ENCODE measurements around the gene LRRC8A.
A peak's percentile ranks its signal among the peaks of the same experiment; 100 is the strongest.

Gene LRRC8A

GRCh38 chr9:128902351-128903078 lies 20.6 kb downstream of the LRRC8A start:
- peak; percentile 83 to 86 for DNase-seq

DNA sequence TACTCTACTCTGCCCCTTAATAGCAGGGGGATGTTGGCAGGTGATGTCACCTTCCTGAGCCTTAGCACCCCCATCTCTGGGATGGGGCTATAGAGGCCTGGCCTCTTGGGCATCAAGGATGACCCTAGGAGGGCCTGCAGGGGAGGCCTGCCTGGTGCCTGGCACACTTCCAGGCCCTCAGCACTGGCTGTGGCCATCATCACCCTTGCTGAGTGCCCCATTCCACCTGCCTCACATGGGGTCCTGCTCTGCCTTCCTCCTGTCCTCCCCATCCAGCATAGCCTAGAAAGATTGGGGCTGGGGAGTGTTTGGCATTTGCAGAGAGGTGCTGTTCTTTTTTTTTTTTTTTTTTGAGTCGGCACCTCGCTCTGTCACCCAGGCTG lies 21.1 kb downstream of the LRRC8A start:
- no peak for DNase-seq

GRCh38 chr9:128903871-128904620 lies 22.1 kb downstream of the LRRC8A start:
- no peak for DNase-seq

- no peak for DNase-seq
Measured at GRCh38 chr9:128905964-128906363, 24.0 kb downstream of the LRRC8A start.

- DNase-seq = no peak
Measured at GRCh38 chr9:128906741-128907140, 24.8 kb downstream of the LRRC8A start.

GRCh38 chr9:128908372-128908771 lies 26.4 kb downstream of the LRRC8A start:
- DNase-seq = no peak

DNA sequence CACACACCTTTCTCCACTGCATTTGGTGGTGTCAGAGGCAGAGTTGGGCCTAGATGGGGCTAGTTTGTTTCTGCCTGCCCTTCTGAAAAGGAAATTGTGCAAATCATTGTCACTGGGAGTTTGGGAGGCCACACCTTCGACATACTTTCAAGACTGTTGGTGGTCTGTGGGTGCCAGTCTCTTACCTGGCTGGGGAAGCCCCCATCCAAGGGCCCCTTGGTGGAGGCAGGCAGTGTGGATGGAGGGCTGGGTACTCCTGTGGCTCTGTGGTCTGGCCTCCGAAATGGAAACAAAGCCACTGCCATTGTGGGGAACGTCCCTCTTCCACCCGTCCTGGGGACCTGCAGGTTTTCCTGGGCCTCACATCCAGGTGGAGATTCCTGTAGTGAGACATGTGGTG lies 27.9 kb downstream of the LRRC8A start:
- no peak for DNase-seq

DNA sequence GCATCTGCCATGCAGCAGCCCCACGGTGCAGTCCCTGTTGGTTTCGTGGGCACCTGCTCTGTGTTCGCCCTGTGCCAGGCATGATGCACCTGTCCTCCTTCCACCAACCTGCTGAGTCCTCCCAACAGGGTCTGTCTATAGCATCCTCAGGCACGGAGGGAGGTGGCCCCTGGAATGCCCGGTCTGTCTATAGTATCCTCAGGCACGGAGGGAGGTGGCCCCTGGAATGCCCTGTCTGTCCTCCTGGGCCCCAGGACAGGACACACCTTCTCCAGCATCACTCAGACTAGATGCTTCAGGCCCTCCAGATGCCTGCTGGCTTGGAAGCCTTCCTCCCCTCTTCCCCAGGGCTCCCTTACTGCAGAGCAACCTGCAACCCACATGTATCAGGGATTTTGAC lies 29.0 kb downstream of the LRRC8A start:
- no peak for DNase-seq

- no peak for DNase-seq
Measured at GRCh38 chr9:128911529-128912035, 29.6 kb downstream of the LRRC8A start.

DNA sequence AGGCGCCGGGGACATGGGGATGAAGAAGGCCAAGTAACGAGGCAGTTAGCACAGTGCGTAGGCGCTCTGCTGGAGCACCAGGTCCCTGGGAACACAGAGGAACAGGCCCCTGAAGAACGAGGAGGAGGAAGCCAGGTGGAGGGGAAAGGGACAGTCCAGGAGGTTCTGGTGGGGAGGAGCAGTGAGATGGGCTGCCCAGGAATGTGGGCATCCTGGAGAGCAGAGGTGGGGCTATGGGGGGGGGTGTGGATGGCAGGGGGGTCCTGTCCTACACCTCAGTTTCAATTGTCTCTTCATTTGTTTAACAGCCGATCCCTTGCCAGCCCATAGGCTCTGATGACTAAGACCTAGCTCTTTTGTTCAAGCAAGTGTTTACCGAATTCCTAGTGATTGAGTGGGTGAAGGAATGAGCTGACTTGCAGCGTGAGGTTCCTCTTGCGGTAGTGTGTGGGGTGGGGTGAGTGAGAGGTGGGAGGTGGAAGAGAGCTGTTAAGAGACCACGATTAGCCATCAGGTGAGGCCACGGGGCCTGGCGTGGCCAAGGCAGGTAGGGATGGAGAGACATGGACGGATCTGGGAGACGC lies 30.4 kb downstream of the LRRC8A start:
- no peak for DNase-seq

GRCh38 chr9:128913048-128913900 lies 31.3 kb downstream of the LRRC8A start:
- DNase-seq = no peak

DNA sequence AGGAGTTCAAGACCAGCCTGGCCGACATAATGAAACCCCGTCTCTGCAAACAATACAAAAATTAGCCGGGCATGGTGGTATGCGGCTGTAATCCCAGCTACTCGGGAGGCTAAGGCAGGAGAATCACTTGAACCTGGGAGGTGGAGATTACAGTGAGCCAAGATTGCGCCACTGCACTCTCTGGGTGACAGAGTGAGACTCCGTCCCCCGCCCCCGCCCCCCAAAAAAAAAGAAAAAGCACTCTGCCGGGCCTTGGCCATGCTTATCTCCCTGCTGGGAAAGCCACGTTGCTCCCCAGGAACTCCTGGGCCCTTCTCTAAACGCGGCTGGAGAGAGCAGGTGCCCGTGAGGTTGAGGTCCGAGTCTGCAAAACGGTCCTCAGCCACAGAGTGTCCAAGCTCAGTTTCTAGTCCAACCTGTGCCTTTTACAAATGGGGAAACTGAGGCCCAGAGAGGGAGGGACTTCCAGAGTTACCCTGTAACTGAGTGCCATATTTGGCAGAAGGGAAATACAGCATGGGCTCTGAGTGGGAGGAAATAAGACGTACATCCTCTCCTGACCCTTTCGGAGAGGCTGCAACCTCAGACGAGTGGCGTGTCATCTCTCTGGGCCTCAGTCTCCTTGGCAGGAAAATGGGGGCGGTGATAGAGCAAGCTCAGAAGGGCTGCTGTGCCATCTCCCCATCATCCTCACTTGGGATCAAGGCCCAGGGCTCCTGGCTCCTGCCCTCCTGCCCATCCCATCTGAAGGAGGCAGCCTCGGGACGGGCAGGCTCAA lies 32.3 kb downstream of the LRRC8A start:
- no peak for DNase-seq

DNA sequence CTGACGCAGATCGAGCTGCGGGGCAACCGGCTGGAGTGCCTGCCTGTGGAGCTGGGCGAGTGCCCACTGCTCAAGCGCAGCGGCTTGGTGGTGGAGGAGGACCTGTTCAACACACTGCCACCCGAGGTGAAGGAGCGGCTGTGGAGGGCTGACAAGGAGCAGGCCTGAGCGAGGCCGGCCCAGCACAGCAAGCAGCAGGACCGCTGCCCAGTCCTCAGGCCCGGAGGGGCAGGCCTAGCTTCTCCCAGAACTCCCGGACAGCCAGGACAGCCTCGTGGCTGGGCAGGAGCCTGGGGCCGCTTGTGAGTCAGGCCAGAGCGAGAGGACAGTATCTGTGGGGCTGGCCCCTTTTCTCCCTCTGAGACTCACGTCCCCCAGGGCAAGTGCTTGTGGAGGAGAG lies 34.3 kb downstream of the LRRC8A start:
- DNase-seq = no peak

DNA sequence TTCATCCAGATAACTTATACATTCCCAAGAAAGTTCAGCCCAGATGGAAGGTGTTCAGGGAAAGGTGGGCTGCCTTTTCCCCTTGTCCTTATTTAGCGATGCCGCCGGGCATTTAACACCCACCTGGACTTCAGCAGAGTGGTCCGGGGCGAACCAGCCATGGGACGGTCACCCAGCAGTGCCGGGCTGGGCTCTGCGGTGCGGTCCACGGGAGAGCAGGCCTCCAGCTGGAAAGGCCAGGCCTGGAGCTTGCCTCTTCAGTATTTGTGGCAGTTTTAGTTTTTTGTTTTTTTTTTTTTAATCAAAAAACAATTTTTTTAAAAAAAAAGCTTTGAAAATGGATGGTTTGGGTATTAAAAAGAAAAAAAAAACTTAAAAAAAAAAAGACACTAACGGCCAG lies 34.8 kb downstream of the LRRC8A start:
- no peak for DNase-seq

DNA sequence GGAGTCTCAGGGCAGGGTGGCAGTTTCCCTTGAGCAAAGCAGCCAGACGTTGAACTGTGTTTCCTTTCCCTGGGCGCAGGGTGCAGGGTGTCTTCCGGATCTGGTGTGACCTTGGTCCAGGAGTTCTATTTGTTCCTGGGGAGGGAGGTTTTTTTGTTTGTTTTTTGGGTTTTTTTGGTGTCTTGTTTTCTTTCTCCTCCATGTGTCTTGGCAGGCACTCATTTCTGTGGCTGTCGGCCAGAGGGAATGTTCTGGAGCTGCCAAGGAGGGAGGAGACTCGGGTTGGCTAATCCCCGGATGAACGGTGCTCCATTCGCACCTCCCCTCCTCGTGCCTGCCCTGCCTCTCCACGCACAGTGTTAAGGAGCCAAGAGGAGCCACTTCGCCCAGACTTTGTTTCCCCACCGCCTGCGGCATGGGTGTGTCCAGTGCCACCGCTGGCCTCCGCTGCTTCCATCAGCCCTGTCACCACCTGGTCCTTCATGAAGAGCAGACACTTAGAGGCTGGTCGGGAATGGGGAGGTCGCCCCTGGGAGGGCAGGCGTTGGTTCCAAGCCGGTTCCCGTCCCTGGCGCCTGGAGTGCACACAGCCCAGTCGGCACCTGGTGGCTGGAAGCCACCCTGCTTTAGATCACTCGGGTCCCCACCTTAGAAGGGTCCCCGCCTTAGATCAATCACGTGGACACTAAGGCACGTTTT lies 35.4 kb downstream of the LRRC8A start:
- DNase-seq = no peak

DNA sequence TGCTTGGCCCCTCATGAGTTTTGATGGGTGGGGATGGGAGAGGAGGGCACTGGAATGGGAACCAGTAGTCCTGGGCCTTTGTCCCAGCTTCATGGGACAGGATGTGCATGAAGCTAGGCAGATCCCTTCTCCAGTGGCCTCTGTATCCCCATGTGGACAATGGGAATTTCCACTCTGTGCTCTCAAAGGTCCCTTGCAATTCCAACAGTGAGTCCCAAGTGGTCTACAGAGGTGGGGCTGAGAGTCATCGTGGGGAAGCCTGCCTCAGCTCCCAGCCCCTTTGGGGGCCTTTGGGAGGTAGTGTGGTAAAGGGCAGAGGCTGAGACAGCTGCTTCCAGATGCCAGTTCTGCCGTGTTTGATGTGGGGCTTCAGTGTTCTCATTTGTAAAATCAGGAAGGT lies 37.0 kb downstream of the LRRC8A start:
- no peak for DNase-seq

- no peak for DNase-seq
Measured at GRCh38 chr9:128919402-128920089, 37.6 kb downstream of the LRRC8A start.

GRCh38 chr9:128920381-128921058 lies 38.6 kb downstream of the LRRC8A start, which contains the start of gene PHYHD1:
TSS of gene PHYHD1 (plus strand) at chr9:128920982. CDS start at chr9:128922324, 1,342 bp downstream.
- no peak for DNase-seq

- DNase-seq = no peak
Measured at GRCh38 chr9:128921881-128922763, 40.2 kb downstream of the LRRC8A start.
